WTC11 (cell line): ENCODE measurements around the gene KIAA0930. TPM values are rescaled to one million over a fixed set of nuclear protein-coding genes. Genes with fewer than 3 reads are reported as not detected.
A peak's percentile ranks its signal among the peaks of the same experiment; 100 is the strongest.
"Not testable (repeated sequence)": the region's sequence is repeated elsewhere in the genome, so short reads cannot be mapped to it uniquely, and the experiment has no call there.

ENCODE experiments used
- ATAC-seq: fragments of 200-7000 bp; cut with Tn5 transposase; 2 replicates; pipeline ENCODE4 v1.10.0; 2021; ENCODE audit warnings: mild to moderate bottlenecking, moderate library complexity
- CTCF ChIA-PET: fragments of 300-600 bp; sonication (Branson Sonifier 250); formaldehyde crosslinking; loops from one replicate; lab custom pipeline; 2021; ENCODE audit warnings: antibody characterized with exemption; lab: Charles Lee
- POLR2A ChIA-PET: fragments of 350-600 bp; sonication (Branson Sonifier 250); formaldehyde crosslinking; loops from one replicate; lab custom pipeline; 2021; ENCODE audit warnings: antibody characterized with exemption; lab: Charles Lee
- DNase-seq: peaks from one replicate; pipeline ENCODE4 v3.0.0; 2021; ENCODE audit warnings: low spot score
- H3K27ac Mint-ChIP-seq: 2 replicates; pipeline ENCODE4 v1.8.0; 2021; ENCODE audit warnings: mixed read lengths
- H3K27me3 Mint-ChIP-seq: 2 replicates; pipeline ENCODE4 v1.8.0; 2021; ENCODE audit warnings: low read depth, mild to moderate bottlenecking, moderate library complexity, mixed read lengths
- H3K36me3 Mint-ChIP-seq: 2 replicates; pipeline ENCODE4 v1.8.0; 2021; ENCODE audit warnings: mixed read lengths
- H3K4me1 Mint-ChIP-seq: 2 replicates; pipeline ENCODE4 v1.8.0; 2022; ENCODE audit warnings: mixed read lengths
- H3K4me3 Mint-ChIP-seq: 2 replicates; pipeline ENCODE4 v1.8.0; 2021; ENCODE audit warnings: mild to moderate bottlenecking, moderate library complexity, mixed read lengths
- H3K9me3 Mint-ChIP-seq: 2 replicates; pipeline ENCODE4 v1.8.0; 2021; ENCODE audit warnings: mixed read lengths
- CREB1 ChIP-seq: sonication (generic); formaldehyde crosslinking; IDR thresholded peaks from 2 replicates; pipeline ENCODE4 v1.8.0; 2023; ENCODE audit warnings: mild to moderate bottlenecking, missing genetic modification reagents
- CREM ChIP-seq: sonication (generic); formaldehyde crosslinking; IDR thresholded peaks from 2 replicates; pipeline ENCODE4 v1.8.1; 2022; ENCODE audit warnings: mild to moderate bottlenecking, missing genetic modification reagents, moderate library complexity
- ELF4 ChIP-seq: sonication (generic); formaldehyde crosslinking; IDR thresholded peaks from 2 replicates; pipeline ENCODE4 v1.8.1; 2022; ENCODE audit warnings: low read depth, mild to moderate bottlenecking, moderate library complexity, missing genetic modification reagents
- ESRRA ChIP-seq: sonication (generic); formaldehyde crosslinking; IDR thresholded peaks from 2 replicates; pipeline ENCODE4 v1.8.1; 2022; ENCODE audit warnings: mild to moderate bottlenecking, missing genetic modification reagents, borderline replicate concordance
- FOXJ3 ChIP-seq: sonication (generic); formaldehyde crosslinking; IDR thresholded peaks from 2 replicates; pipeline ENCODE4 v1.9.0; 2021; ENCODE audit warnings: missing genetic modification reagents, mild to moderate bottlenecking, borderline replicate concordance
- HMGA2 ChIP-seq: fragments of 250-450 bp; sonication (Bioruptor Pico); IDR thresholded peaks from 2 replicates; pipeline ENCODE4 v1.4.0; 2021; ENCODE audit warnings: mild to moderate bottlenecking, moderate library complexity
- KAT7 ChIP-seq: sonication (generic); formaldehyde crosslinking; IDR thresholded peaks from 2 replicates; pipeline ENCODE4 v1.8.1; 2023; ENCODE audit warnings: missing genetic modification reagents, mild to moderate bottlenecking, borderline replicate concordance
- MYBL2 ChIP-seq: sonication (generic); formaldehyde crosslinking; IDR thresholded peaks from 2 replicates; pipeline ENCODE4 v1.8.1; 2023; ENCODE audit warnings: mild to moderate bottlenecking, moderate library complexity, missing genetic modification reagents
- OVOL2 ChIP-seq: fragments of 250-450 bp; sonication (Bioruptor Pico); IDR thresholded peaks from 2 replicates; pipeline ENCODE4 v1.9.0; 2021; ENCODE audit warnings: mild to moderate bottlenecking, borderline replicate concordance
- RELA ChIP-seq: sonication (generic); formaldehyde crosslinking; IDR thresholded peaks from 2 replicates; pipeline ENCODE4 v1.8.1; 2022; ENCODE audit warnings: missing genetic modification reagents, mild to moderate bottlenecking, borderline replicate concordance
- SMAD3 ChIP-seq: sonication (generic); formaldehyde crosslinking; IDR thresholded peaks from 2 replicates; pipeline ENCODE4 v1.8.0; 2022; ENCODE audit warnings: missing genetic modification reagents, mild to moderate bottlenecking, borderline replicate concordance
- TEAD4 ChIP-seq: sonication (generic); formaldehyde crosslinking; IDR thresholded peaks from 2 replicates; pipeline ENCODE4 v1.8.0; 2022; ENCODE audit warnings: mild to moderate bottlenecking, missing genetic modification reagents
- ZNF121 ChIP-seq: sonication (generic); formaldehyde crosslinking; IDR thresholded peaks from 2 replicates; pipeline ENCODE4 v1.8.0; 2023; ENCODE audit warnings: missing genetic modification reagents
- ZNF416 ChIP-seq: fragments of 250-450 bp; sonication (Bioruptor Pico); IDR thresholded peaks from 2 replicates; pipeline ENCODE4 v1.9.0; 2021; ENCODE audit warnings: mild to moderate bottlenecking, inconsistent platforms
- total RNA-seq: library from RNA; stranded (reverse); gene quantifications from 3 replicates; pipeline ENCODE4 v1.2.3, GENCODE V29; 2021
- TF ChIP-seq, protein P1 (sequence below): sonication (generic); formaldehyde crosslinking; IDR thresholded peaks from 2 replicates; pipeline ENCODE4 v1.8.1; 2023; ENCODE audit warnings: mild to moderate bottlenecking, missing genetic modification reagents
- TF ChIP-seq, protein P2 (sequence below): fragments of 250-450 bp; sonication (Bioruptor Pico); IDR thresholded peaks from 2 replicates; pipeline ENCODE4 v1.9.0; 2021; ENCODE audit warnings: mild to moderate bottlenecking
- TF ChIP-seq, protein P3 (sequence below): fragments of 250-450 bp; sonication (Bioruptor Pico); IDR thresholded peaks from 2 replicates; pipeline ENCODE4 v1.9.0; 2021; ENCODE audit warnings: moderate library complexity, mild to moderate bottlenecking, inconsistent platforms, borderline replicate concordance
- TF ChIP-seq, protein P4 (sequence below): fragments of 250-450 bp; sonication (Bioruptor Pico); IDR thresholded peaks from 2 replicates; pipeline ENCODE4 v2.1.2; 2022; ENCODE audit warnings: mild to moderate bottlenecking, moderate library complexity
- TF ChIP-seq, protein P5 (sequence below): sonication (generic); formaldehyde crosslinking; IDR thresholded peaks from 2 replicates; pipeline ENCODE4 v1.8.0; 2022; ENCODE audit warnings: mild to moderate bottlenecking, missing genetic modification reagents

The KIAA0930 gene
- total RNA-seq, 1 experiment from 2014 or later: 62.1 TPM

DNA sequence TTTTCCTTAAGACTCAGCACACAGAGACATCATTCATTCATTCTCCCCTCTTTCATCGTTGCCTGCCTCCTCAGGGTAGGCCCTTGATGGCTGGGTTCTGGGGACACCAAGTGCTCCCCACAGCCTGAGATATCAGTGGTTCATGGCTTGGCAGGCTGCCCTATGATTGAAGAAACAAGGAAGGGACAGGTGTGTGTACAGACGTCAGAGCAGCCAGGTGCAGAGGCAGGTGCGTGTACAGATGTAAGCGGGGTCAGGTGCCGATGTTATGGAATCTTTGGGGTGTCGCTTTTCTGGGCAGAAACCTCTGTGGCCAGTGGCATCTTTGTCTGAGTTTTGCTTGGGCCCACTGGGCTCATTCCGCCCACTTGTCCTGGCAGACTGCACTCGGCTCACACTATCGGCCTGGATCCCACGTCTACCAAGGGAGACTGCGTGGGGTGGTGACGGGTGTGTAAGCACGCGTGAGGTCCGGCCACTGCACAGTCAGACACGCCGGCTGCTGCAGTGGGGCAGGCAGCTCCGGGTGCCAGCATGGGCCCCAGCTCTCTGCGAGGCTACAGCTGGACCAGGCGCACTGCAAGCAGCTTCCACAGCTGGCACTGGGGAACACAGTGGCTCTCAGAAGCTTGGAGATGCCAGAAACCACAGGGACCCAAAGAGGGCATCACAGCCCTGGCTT is 20.9 kb upstream of the KIAA0930 start (continued):
- TF ChIP-seq, protein P1, sequence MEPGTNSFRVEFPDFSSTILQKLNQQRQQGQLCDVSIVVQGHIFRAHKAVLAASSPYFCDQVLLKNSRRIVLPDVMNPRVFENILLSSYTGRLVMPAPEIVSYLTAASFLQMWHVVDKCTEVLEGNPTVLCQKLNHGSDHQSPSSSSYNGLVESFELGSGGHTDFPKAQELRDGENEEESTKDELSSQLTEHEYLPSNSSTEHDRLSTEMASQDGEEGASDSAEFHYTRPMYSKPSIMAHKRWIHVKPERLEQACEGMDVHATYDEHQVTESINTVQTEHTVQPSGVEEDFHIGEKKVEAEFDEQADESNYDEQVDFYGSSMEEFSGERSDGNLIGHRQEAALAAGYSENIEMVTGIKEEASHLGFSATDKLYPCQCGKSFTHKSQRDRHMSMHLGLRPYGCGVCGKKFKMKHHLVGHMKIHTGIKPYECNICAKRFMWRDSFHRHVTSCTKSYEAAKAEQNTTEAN: no peak
- TF ChIP-seq KAT7 (CRISPR knock-in tag) (no peak), MYBL2 (CRISPR knock-in tag) (no peak), FOXJ3 (CRISPR knock-in tag) (no peak), ELF4 (CRISPR knock-in tag) (no peak), ESRRA (CRISPR knock-in tag) (no peak), TEAD4 (no peak), CREM (CRISPR knock-in tag) (no peak)
- TF ChIP-seq, protein P2, sequence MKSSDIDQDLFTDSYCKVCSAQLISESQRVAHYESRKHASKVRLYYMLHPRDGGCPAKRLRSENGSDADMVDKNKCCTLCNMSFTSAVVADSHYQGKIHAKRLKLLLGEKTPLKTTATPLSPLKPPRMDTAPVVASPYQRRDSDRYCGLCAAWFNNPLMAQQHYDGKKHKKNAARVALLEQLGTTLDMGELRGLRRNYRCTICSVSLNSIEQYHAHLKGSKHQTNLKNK (CRISPR knock-in tag): no peak
- TF ChIP-seq, all 79 proteins: peak for 0

DNA sequence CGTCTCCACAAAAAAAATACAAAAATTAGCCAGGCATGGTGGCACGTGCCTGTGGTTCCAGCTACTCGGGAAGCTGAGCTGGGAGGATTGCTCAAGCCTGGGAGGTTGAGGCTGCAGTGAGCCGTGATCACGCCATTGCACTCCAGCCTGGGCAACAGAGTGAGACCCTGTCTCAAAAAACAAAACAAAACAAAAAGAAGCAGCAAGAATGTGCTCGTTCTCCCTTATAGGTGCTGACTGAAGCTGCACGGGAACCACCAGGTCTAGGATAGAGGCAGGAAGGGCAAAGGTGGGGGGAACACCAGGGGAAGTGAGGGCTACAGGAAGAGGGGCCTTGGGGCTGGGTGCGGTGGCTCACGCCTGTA is 19.7 kb upstream of the KIAA0930 start:
- H3K4me3 Mint-ChIP-seq, H3K27ac Mint-ChIP-seq, H3K36me3 Mint-ChIP-seq, DNase-seq, ATAC-seq, H3K4me1 Mint-ChIP-seq, POLR2A ChIA-PET, CTCF ChIA-PET: not testable (repeated sequence)
- H3K9me3 Mint-ChIP-seq: peaks cover 16% of the 10 kb centered on the region
- TF ChIP-seq ZNF121 (CRISPR knock-in tag): peak; percentile 39; the same call in 1 of the 2 replicates
- H3K27me3 Mint-ChIP-seq: peaks cover 25% of the 10 kb centered on the region

DNA sequence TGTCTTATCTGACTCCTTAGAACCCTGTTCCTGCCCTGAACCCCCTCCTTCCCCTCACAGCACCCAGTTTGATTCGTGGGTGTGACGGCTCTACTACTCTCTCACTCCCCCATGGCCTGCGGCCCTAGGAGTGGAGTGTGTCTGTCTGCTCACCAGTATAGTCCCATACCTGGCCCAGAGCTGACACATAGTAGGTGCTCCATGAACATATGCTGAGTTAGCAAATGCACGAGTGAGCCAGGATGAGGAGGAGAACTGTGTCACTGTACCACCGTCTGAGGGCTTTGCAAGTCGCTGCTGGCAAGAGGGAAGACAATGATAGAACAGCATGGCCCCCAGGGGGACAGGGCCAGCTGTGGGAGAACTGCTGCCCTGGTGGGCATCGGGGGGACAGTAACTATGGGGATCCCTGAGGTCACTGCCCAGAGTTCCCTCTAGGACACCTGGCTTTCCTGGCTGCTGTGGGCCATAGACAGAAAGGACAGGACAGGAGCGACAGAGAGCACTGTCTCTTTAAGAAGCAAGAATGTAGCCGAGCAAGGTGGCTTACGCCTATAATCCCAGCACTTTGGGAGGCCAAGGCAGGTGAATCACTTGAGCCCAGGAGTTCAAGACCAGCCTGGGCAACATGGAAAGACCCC is 19.2 kb upstream of the KIAA0930 start:
- no peak for TF ChIP-seq HMGA2 (CRISPR knock-in tag)
- TF ChIP-seq SMAD3 (CRISPR knock-in tag): no peak
- no peak for TF ChIP-seq ZNF416 (CRISPR knock-in tag)
- TF ChIP-seq, protein P3, sequence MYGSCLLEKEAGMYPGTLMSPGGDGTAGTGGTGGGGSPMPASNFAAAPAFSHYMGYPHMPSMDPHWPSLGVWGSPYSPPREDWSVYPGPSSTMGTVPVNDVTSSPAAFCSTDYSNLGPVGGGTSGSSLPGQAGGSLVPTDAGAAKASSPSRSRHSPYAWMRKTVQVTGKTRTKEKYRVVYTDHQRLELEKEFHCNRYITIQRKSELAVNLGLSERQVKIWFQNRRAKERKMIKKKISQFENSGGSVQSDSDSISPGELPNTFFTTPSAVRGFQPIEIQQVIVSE (CRISPR knock-in tag): no peak
- no peak for TF ChIP-seq OVOL2 (CRISPR knock-in tag)
- TF ChIP-seq, protein P4, sequence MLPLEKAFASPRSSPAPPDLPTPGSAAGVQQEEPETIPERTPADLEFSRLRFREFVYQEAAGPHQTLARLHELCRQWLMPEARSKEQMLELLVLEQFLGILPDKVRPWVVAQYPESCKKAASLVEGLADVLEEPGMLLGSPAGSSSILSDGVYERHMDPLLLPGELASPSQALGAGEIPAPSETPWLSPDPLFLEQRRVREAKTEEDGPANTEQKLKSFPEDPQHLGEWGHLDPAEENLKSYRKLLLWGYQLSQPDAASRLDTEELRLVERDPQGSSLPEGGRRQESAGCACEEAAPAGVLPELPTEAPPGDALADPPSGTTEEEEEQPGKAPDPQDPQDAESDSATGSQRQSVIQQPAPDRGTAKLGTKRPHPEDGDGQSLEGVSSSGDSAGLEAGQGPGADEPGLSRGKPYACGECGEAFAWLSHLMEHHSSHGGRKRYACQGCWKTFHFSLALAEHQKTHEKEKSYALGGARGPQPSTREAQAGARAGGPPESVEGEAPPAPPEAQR: no peak
- TF ChIP-seq ZNF121 (CRISPR knock-in tag): no peak
- no peak for TF ChIP-seq RELA
- TF ChIP-seq, protein P5, sequence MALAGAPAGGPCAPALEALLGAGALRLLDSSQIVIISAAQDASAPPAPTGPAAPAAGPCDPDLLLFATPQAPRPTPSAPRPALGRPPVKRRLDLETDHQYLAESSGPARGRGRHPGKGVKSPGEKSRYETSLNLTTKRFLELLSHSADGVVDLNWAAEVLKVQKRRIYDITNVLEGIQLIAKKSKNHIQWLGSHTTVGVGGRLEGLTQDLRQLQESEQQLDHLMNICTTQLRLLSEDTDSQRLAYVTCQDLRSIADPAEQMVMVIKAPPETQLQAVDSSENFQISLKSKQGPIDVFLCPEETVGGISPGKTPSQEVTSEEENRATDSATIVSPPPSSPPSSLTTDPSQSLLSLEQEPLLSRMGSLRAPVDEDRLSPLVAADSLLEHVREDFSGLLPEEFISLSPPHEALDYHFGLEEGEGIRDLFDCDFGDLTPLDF (CRISPR knock-in tag): no peak
- TF ChIP-seq CREB1: no peak
- POLR2A ChIA-PET: no interaction called here
- Mint-ChIP-seq H3K27me3 (peaks cover 25% of the 10 kb centered on the region), H3K4me1 (peaks cover 9% of the 10 kb centered on the region), H3K9me3 (peaks cover 16% of the 10 kb centered on the region), H3K27ac (no peak overlapping the region; the same call in 1 of the 2 replicates), H3K4me3 (no peak overlapping the region), H3K36me3 (peaks cover 3% of the 10 kb centered on the region; the same call in 1 of the 2 replicates)
- ATAC-seq: no peak
- CTCF ChIA-PET: no interaction called here
- DNase-seq: no peak

DNA sequence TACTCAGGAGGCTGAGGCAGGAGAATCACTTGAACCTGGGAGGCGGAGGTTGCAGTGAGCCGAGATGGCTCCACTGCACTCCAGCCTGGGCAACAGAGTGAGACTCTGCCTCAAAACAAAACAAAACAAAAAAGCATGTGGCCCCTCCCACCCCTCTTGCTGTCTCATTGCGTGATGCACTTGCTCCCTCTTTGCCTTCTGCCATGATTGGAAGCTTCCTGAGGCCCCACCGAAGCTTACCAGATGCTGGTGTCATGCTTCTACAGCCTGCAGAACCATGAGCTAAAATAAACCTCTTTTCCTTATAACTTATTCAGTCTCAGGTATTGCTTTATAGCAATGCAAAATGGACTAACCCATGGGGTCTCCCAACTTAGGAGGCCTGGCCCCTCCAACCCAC is 17.2 kb upstream of the KIAA0930 start:
- H3K36me3 Mint-ChIP-seq, CTCF ChIA-PET, ATAC-seq: not testable (repeated sequence)

More for the DNA sequence above, 17.2 kb upstream of the KIAA0930 start:
- H3K27ac Mint-ChIP-seq, DNase-seq, H3K4me1 Mint-ChIP-seq, H3K4me3 Mint-ChIP-seq, POLR2A ChIA-PET: not testable (repeated sequence)
- H3K9me3 Mint-ChIP-seq: peaks cover 16% of the 10 kb centered on the region
- H3K27me3 Mint-ChIP-seq: peaks cover 12% of the 10 kb centered on the region
